Astrocyte of the spinal cord (primary cell): ENCODE results near the gene ARHGAP33.
"Not testable (repeated sequence)": the region's sequence is repeated elsewhere in the genome, so short reads cannot be mapped to it uniquely, and the experiment has no call there.

ENCODE experiments used
- DNase-seq: peaks from one replicate; pipeline ENCODE4 v3.0.0; 2011; ENCODE audit warnings: low read depth, low spot score
- H3K4me3 ChIP-seq: 2 replicates; pipeline ENCODE4 v1.5.1; 2011; ENCODE audit warnings: low read depth, mild to moderate bottlenecking, low read length, moderate library complexity
- CTCF ChIP-seq: IDR thresholded peaks from 2 replicates; pipeline ENCODE4 v1.5.1; 2012; ENCODE audit warnings: low read depth, mild to moderate bottlenecking, low read length, inconsistent platforms
- in situ Hi-C: cut with HindIII; loops from 2 replicates; pipeline ENCODE4 v1.10.0; 2017; ENCODE audit warnings: low sequenced_read_pairs

The ARHGAP33 gene

GRCh38 chr19:35789978-35790944 lies 14.9 kb downstream of the ARHGAP33 start:
- no peak for DNase-seq
- in situ Hi-C loops, result no loop called here
- TF ChIP-seq CTCF, result no peak
- H3K4me3 ChIP-seq, result no peak overlapping the region

GRCh38 chr19:35790981-35791813 lies 15.8 kb downstream of the ARHGAP33 start:
- no peak overlapping the region for H3K4me3 ChIP-seq
- TF ChIP-seq CTCF, result no peak
- in situ Hi-C loops, result no loop called here
- no peak for DNase-seq

GRCh38 chr19:35791814-35792279 lies 16.5 kb downstream of the ARHGAP33 start:
- in situ Hi-C loops, result no loop called here
- DNase-seq, result no peak
- H3K4me3 ChIP-seq, result no peak overlapping the region
- TF ChIP-seq CTCF, result no peak

GRCh38 chr19:35792312-35792711 lies 16.9 kb downstream of the ARHGAP33 start:
- no peak overlapping the region for H3K4me3 ChIP-seq
- no peak for TF ChIP-seq CTCF
- in situ Hi-C loops, result no loop called here
- DNase-seq, result no peak

- no peak for DNase-seq
- H3K4me3 ChIP-seq, result no peak overlapping the region
- in situ Hi-C loops, result no loop called here
- TF ChIP-seq CTCF, result no peak
Observed at GRCh38 chr19:35792888-35793287, 17.5 kb downstream of the ARHGAP33 start.

GRCh38 chr19:35793381-35794165 lies 18.2 kb downstream of the ARHGAP33 start:
- in situ Hi-C loops, result no loop called here
- DNase-seq, result no peak
- H3K4me3 ChIP-seq, result no peak overlapping the region
- TF ChIP-seq CTCF, result no peak

- H3K4me3 ChIP-seq, DNase-seq, in situ Hi-C loops: not testable (repeated sequence)
Observed at GRCh38 chr19:35795564-35795963, 20.2 kb downstream of the ARHGAP33 start.
